Stomach smooth muscle (tissue), 2 donors: ENCODE measurements around the gene MARK3.

Experiments
- H3K27ac ChIP-seq: one replicate; pipeline ENCODE4 v1.7.0; 2013; ENCODE audit warnings: mild to moderate bottlenecking, low read length, inconsistent platforms
- H3K27me3 ChIP-seq, 2 donors: one replicate each; pipeline ENCODE4 v1.7.0; 2013; ENCODE audit warnings: low read length in 2 of 2; ENCODE audit not compliant: insufficient read depth in 2 of 2, control insufficient read depth in 1 of 2
- H3K36me3 ChIP-seq, 2 donors: one replicate each; pipeline ENCODE4 v1.7.0; 2013; ENCODE audit warnings: low read length in 2 of 2; ENCODE audit not compliant: control insufficient read depth in 2 of 2, insufficient read depth in 2 of 2
- H3K4me1 ChIP-seq: one replicate; pipeline ENCODE4 v1.7.0; 2013; ENCODE audit warnings: low read length; ENCODE audit not compliant: control insufficient read depth, insufficient read depth
- H3K4me3 ChIP-seq, 2 donors: one replicate each; pipeline ENCODE4 v1.7.0; 2013; ENCODE audit warnings: low read length in 2 of 2
- H3K9ac ChIP-seq, 2 donors: one replicate each; pipeline ENCODE4 v1.7.0; 2013; ENCODE audit warnings: low read length in 2 of 2, mild to moderate bottlenecking in 1 of 2
- H3K9me3 ChIP-seq, 2 donors: one replicate each; pipeline ENCODE4 v1.7.0; 2013; ENCODE audit warnings: low read length in 2 of 2; ENCODE audit not compliant: control insufficient read depth in 2 of 2
- donor health status: healthy.
- donor health status: Pancreatic carcinoma.

The MARK3 gene

GRCh38 chr14:103463851-103464250 lies 78.6 kb downstream of the MARK3 start:
- H3K27ac ChIP-seq = no peak overlapping the region
- no peaks in the 10 kb centered on the region for H3K4me1 ChIP-seq
- H3K27me3 ChIP-seq = no peaks in the 10 kb centered on the region
- no peak overlapping the region for H3K4me3 ChIP-seq
- no peaks in the 10 kb centered on the region for H3K9me3 ChIP-seq
- peaks cover 31 to 33% of the 10 kb centered on the region in 2 donors for H3K36me3 ChIP-seq
- H3K9ac ChIP-seq = no peak overlapping the region

GRCh38 chr14:103472939-103473338 lies 87.7 kb downstream of the MARK3 start:
- no peaks in the 10 kb centered on the region for H3K9me3 ChIP-seq
- no peak overlapping the region for H3K9ac ChIP-seq
- peaks cover 44 to 47% of the 10 kb centered on the region in 2 donors for H3K36me3 ChIP-seq
- H3K4me3 ChIP-seq = no peak overlapping the region
- H3K27me3 ChIP-seq = no peaks in the 10 kb centered on the region
- H3K4me1 ChIP-seq = no peaks in the 10 kb centered on the region
- no peak overlapping the region for H3K27ac ChIP-seq

GRCh38 chr14:103474893-103475292 lies 89.7 kb downstream of the MARK3 start:
- no peaks in the 10 kb centered on the region for H3K9me3 ChIP-seq
- H3K36me3 ChIP-seq = peaks cover 42% of the 10 kb centered on the region in 2 donors
- H3K27me3 ChIP-seq = no peaks in the 10 kb centered on the region
- H3K4me1 ChIP-seq = no peaks in the 10 kb centered on the region
- H3K27ac ChIP-seq = no peak overlapping the region
- no peak overlapping the region for H3K9ac ChIP-seq
- no peak overlapping the region for H3K4me3 ChIP-seq

GRCh38 chr14:103476065-103476464 lies 90.8 kb downstream of the MARK3 start:
- Histone ChIP-seq H3K4me3 (no peak overlapping the region), H3K36me3 (peaks cover 42 to 49% of the 10 kb centered on the region in 2 donors)

GRCh38 chr14:103476631-103477030 lies 91.4 kb downstream of the MARK3 start:
- no peak overlapping the region for H3K4me3 ChIP-seq
- H3K9ac ChIP-seq = no peak overlapping the region
- no peaks in the 10 kb centered on the region for H3K4me1 ChIP-seq
- H3K36me3 ChIP-seq = peaks cover 39 to 49% of the 10 kb centered on the region in 2 donors
- no peaks in the 10 kb centered on the region for H3K9me3 ChIP-seq
- no peaks in the 10 kb centered on the region for H3K27me3 ChIP-seq
- H3K27ac ChIP-seq = no peak overlapping the region

More at GRCh38 chr14:103476065-103476464, 90.8 kb downstream of the MARK3 start:
- no peaks in the 10 kb centered on the region for H3K4me1 ChIP-seq
- no peaks in the 10 kb centered on the region for H3K9me3 ChIP-seq
- no peak overlapping the region for H3K9ac ChIP-seq
- H3K27me3 ChIP-seq = no peaks in the 10 kb centered on the region
- no peak overlapping the region for H3K27ac ChIP-seq

GRCh38 chr14:103480595-103480994 lies 95.4 kb downstream of the MARK3 start:
- Histone ChIP-seq H3K27ac (no peak overlapping the region), H3K9me3 (no peaks in the 10 kb centered on the region), H3K4me3 (no peak overlapping the region), H3K4me1 (no peaks in the 10 kb centered on the region), H3K9ac (no peak overlapping the region), H3K27me3 (no peaks in the 10 kb centered on the region), H3K36me3 (peaks cover 27 to 41% of the 10 kb centered on the region in 2 donors)

- Histone ChIP-seq H3K27me3 (no peaks in the 10 kb centered on the region), H3K9me3 (no peaks in the 10 kb centered on the region), H3K36me3 (peaks cover 26 to 29% of the 10 kb centered on the region in 2 donors), H3K27ac (no peak overlapping the region), H3K4me3 (no peak overlapping the region), H3K9ac (no peak overlapping the region), H3K4me1 (no peaks in the 10 kb centered on the region)
Observed at GRCh38 chr14:103483600-103483999, 98.4 kb downstream of the MARK3 start.

GRCh38 chr14:103485504-103485903 lies 100.3 kb downstream of the MARK3 start:
- Histone ChIP-seq H3K27ac (no peak overlapping the region), H3K4me1 (no peaks in the 10 kb centered on the region), H3K27me3 (no peaks in the 10 kb centered on the region), H3K9ac (no peak overlapping the region), H3K9me3 (no peaks in the 10 kb centered on the region), H3K36me3 (peaks cover 29 to 34% of the 10 kb centered on the region in 2 donors), H3K4me3 (no peak overlapping the region)

- Histone ChIP-seq H3K9ac (no peak overlapping the region), H3K36me3 (peaks cover 30 to 31% of the 10 kb centered on the region in 2 donors), H3K27me3 (no peaks in the 10 kb centered on the region), H3K4me3 (no peak overlapping the region), H3K4me1 (no peaks in the 10 kb centered on the region), H3K27ac (no peak overlapping the region), H3K9me3 (no peaks in the 10 kb centered on the region)
Observed at GRCh38 chr14:103488071-103488470, 102.9 kb downstream of the MARK3 start.

- Histone ChIP-seq H3K4me1 (no peaks in the 10 kb centered on the region), H3K9ac (no peak overlapping the region), H3K27ac (no peak overlapping the region), H3K27me3 (no peaks in the 10 kb centered on the region), H3K4me3 (no peak overlapping the region), H3K36me3 (peaks cover 30 to 33% of the 10 kb centered on the region in 2 donors), H3K9me3 (no peaks in the 10 kb centered on the region)
Observed at GRCh38 chr14:103488960-103489359, 103.7 kb downstream of the MARK3 start.

- H3K4me3 ChIP-seq = no peak overlapping the region
- H3K36me3 ChIP-seq = peaks cover 30 to 33% of the 10 kb centered on the region in 2 donors
- no peaks in the 10 kb centered on the region for H3K27me3 ChIP-seq
- no peak overlapping the region for H3K9ac ChIP-seq
- no peak overlapping the region for H3K27ac ChIP-seq
- H3K9me3 ChIP-seq = no peaks in the 10 kb centered on the region
- H3K4me1 ChIP-seq = no peaks in the 10 kb centered on the region
Observed at GRCh38 chr14:103489621-103490020, 104.4 kb downstream of the MARK3 start.
